Jurkat, Clone E6-1 (cell line): ENCODE data around the gene PGM2.
A peak's percentile ranks its signal among the peaks of the same experiment; 100 is the strongest.

Experiments
- DNase-seq: peaks from one replicate; pipeline ENCODE4 v3.0.0-alpha.2; 2011; ENCODE audit warnings: low read depth, low spot score
- H3K4me3 ChIP-seq: 2 replicates; pipeline ENCODE4 v1.5.1; 2011; ENCODE audit warnings: mild to moderate bottlenecking, low read length, control low read depth, moderate library complexity

Gene PGM2

GRCh38 chr4:37847311-37847884 lies 20.9 kb downstream of the PGM2 start:
- DNase-seq, result no peak
- H3K4me3 ChIP-seq, result no peak overlapping the region

GRCh38 chr4:37852376-37852775 lies 25.9 kb downstream of the PGM2 start:
- no peak overlapping the region for H3K4me3 ChIP-seq
- DNase-seq, result no peak

GRCh38 chr4:37858112-37858511 lies 31.6 kb downstream of the PGM2 start:
- no peak for DNase-seq
- no peak overlapping the region for H3K4me3 ChIP-seq

- no peak for DNase-seq
- H3K4me3 ChIP-seq, result no peak overlapping the region
These were observed 32.4 kb downstream of the PGM2 start for GRCh38 chr4:37858872-37859271.

GRCh38 chr4:37860266-37860665 lies 33.8 kb downstream of the PGM2 start:
- no peak overlapping the region for H3K4me3 ChIP-seq
- DNase-seq, result no peak

GRCh38 chr4:37862961-37863360 lies 36.5 kb downstream of the PGM2 start:
- DNase-seq, result no peak
- no peak overlapping the region for H3K4me3 ChIP-seq

- no peak for DNase-seq
- no peak overlapping the region for H3K4me3 ChIP-seq
These were observed 38.3 kb downstream of the PGM2 start for GRCh38 chr4:37864786-37865185.

GRCh38 chr4:37865450-37865849 lies 39.0 kb downstream of the PGM2 start:
- no peak for DNase-seq
- H3K4me3 ChIP-seq, result no peak overlapping the region

- DNase-seq, result no peak
- H3K4me3 ChIP-seq, result no peak overlapping the region
These were observed 40.6 kb downstream of the PGM2 start for GRCh38 chr4:37867102-37867501.

GRCh38 chr4:37868238-37868637 lies 41.8 kb downstream of the PGM2 start:
- DNase-seq, result no peak
- H3K4me3 ChIP-seq, result no peak overlapping the region

- no peak for DNase-seq
- no peak overlapping the region for H3K4me3 ChIP-seq
These were observed 46.0 kb downstream of the PGM2 start for GRCh38 chr4:37872310-37872988.

GRCh38 chr4:37873386-37873785 lies 46.9 kb downstream of the PGM2 start:
- DNase-seq, result no peak
- no peak overlapping the region for H3K4me3 ChIP-seq

GRCh38 chr4:37876156-37876555 lies 49.7 kb downstream of the PGM2 start:
- H3K4me3 ChIP-seq, result no peak overlapping the region
- no peak for DNase-seq

- no peak overlapping the region for H3K4me3 ChIP-seq
- DNase-seq, result no peak
These were observed 52.9 kb downstream of the PGM2 start for GRCh38 chr4:37879365-37879764.

GRCh38 chr4:37881811-37882210 lies 55.3 kb downstream of the PGM2 start:
- no peak for DNase-seq

GRCh38 chr4:37882665-37883296 lies 56.3 kb downstream of the PGM2 start:
- H3K4me3 ChIP-seq, result no peak overlapping the region
- DNase-seq, result no peak

More at GRCh38 chr4:37881811-37882210, 55.3 kb downstream of the PGM2 start:
- H3K4me3 ChIP-seq, result no peak overlapping the region

GRCh38 chr4:37884855-37885487 lies 58.5 kb downstream of the PGM2 start:
- H3K4me3 ChIP-seq, result no peak overlapping the region
- no peak for DNase-seq

- no peak for DNase-seq
- no peak overlapping the region for H3K4me3 ChIP-seq
These were observed 59.0 kb downstream of the PGM2 start for GRCh38 chr4:37885496-37885895.

- DNase-seq, result no peak
- peak overlapping the region; percentile 76 for H3K4me3 ChIP-seq
These were observed 63.6 kb downstream of the PGM2 start for GRCh38 chr4:37889849-37890800.
